ENCODE measurements around the gene APCDD1L.

DNA sequence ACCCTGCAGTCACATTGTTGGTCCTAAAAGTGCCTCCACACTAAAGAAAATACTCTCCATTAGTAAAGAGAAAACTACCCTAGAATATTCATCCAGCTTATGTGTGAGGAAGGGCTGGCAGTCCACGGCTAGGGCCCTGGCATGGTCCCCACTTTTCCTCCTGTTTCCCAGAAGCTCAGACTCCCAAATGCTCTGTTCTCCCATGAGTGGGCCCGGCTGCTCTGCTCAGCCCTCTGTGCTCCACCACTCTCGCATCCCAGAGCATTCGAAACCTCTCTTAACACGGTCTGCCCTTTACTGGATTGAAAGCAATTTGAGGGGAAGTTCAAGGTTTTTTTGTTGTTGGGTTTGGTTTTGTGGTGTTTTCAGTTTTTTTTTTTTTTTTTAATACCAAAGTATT lies 61.8 kb downstream of the APCDD1L start:
- TF ChIP-seq ELF1 (IDR thresholded peaks at IDR 0.05) = no peak
- no peak for TF ChIP-seq TAF1 (IDR thresholded peaks at IDR 0.05; ENCODE audit: borderline replicate concordance, low read depth, low read length)
- TF ChIP-seq EP300 (IDR thresholded peaks at IDR 0.05; ENCODE audit: borderline replicate concordance in 1 of 2, low read depth in 1 of 2, low read length in 1 of 2) = no peak
- TF ChIP-seq, protein P1, sequence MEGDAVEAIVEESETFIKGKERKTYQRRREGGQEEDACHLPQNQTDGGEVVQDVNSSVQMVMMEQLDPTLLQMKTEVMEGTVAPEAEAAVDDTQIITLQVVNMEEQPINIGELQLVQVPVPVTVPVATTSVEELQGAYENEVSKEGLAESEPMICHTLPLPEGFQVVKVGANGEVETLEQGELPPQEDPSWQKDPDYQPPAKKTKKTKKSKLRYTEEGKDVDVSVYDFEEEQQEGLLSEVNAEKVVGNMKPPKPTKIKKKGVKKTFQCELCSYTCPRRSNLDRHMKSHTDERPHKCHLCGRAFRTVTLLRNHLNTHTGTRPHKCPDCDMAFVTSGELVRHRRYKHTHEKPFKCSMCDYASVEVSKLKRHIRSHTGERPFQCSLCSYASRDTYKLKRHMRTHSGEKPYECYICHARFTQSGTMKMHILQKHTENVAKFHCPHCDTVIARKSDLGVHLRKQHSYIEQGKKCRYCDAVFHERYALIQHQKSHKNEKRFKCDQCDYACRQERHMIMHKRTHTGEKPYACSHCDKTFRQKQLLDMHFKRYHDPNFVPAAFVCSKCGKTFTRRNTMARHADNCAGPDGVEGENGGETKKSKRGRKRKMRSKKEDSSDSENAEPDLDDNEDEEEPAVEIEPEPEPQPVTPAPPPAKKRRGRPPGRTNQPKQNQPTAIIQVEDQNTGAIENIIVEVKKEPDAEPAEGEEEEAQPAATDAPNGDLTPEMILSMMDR (IDR thresholded peaks at IDR 0.05) = no peak
- no peak for TF ChIP-seq YY1 (IDR thresholded peaks at IDR 0.05; ENCODE audit: low read depth)
- no peak for TF ChIP-seq FOXM1 (IDR thresholded peaks at IDR 0.05; ENCODE audit: low read depth)
- TF ChIP-seq, protein P2, sequence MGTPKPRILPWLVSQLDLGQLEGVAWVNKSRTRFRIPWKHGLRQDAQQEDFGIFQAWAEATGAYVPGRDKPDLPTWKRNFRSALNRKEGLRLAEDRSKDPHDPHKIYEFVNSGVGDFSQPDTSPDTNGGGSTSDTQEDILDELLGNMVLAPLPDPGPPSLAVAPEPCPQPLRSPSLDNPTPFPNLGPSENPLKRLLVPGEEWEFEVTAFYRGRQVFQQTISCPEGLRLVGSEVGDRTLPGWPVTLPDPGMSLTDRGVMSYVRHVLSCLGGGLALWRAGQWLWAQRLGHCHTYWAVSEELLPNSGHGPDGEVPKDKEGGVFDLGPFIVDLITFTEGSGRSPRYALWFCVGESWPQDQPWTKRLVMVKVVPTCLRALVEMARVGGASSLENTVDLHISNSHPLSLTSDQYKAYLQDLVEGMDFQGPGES (IDR thresholded peaks at IDR 0.05; ENCODE audit: low read depth, low read length) = no peak
- TF ChIP-seq POLR2AphosphoS5 (IDR thresholded peaks at IDR 0.05; ENCODE audit: low read depth, low read length) = no peak
- TF ChIP-seq SMC3 (IDR thresholded peaks at IDR 0.05; ENCODE audit: low read depth, low read length) = no peak
- TF ChIP-seq, protein P3, sequence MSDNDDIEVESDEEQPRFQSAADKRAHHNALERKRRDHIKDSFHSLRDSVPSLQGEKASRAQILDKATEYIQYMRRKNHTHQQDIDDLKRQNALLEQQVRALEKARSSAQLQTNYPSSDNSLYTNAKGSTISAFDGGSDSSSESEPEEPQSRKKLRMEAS (IDR thresholded peaks at IDR 0.05; ENCODE audit: low read depth) = no peak
- TF ChIP-seq RAD21 (IDR thresholded peaks at IDR 0.05; ENCODE audit: low read length) = no peak
- no peak for TF ChIP-seq FOSL2 (IDR thresholded peaks at IDR 0.05; ENCODE audit: borderline replicate concordance, low read depth)
